Measurements from ENCODE around the gene PLXNB1. TPM values are rescaled to one million over a fixed set of nuclear protein-coding genes. Genes with fewer than 3 reads are reported as not detected.

Gene PLXNB1
- total RNA-seq, 4 donors from 2014 or later: 129 to 530 (median 245) TPM

DNA sequence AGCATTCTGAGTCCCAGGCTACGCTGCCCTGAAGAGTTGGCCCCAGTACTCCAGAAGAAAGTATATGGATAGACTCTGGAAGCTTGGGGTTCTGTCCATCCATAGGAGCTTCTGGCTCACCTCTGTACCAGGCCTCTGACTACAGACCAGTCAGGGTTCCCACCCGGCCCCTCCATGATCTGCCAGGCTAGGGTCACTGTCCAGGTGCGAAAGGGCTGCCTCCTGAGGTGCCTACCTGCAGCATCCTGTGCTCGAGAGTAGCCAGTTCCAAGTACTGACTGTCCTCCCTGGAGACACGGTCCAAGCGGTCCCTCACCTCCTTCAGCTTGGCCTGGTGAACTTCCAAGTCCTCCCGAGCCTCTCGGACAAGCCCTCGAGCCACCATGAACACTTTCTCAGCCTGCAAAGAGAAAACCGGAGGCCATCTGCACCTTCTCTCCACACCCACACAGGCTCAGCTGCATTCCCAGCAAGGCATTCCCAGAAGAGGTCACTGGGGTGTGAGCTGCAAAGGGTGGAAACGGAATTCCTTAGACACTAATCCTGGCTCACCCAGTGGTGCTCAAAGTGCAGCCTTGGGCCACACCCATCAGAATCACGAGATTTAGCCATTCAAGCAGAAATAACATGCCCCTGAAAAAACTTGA lies 3.7 kb upstream of the PLXNB1 start:
- TF ChIP-seq POLR2AphosphoS5 (IDR thresholded peaks at IDR 0.05) (peak in 2 of 3 donors; percentile 72 to 84), POLR2A (IDR thresholded peaks at IDR 0.05) (peak; percentile 50), EP300 (IDR thresholded peaks at IDR 0.05; ENCODE audit: low read depth) (no peak)
- peak overlapping the region in 1 of 4 donors; percentile 26 for H3K4me3 ChIP-seq
- in situ Hi-C loops (cut with MboI; ENCODE audit: low pct_ligation_motif_present in 1 of 4, low pct_unique_long_range_greater_than_20kb in 1 of 4, low sequenced_read_pairs in 3 of 4) (loop anchor here in 1 of 4 donors (10.0 kb wide), 1 partner anchor 159 kb away; no protein-coding TSS in a partner anchor), intact Hi-C loops (cut with DNase I; ENCODE audit: low total_unique reads) (loop anchor here (10.0 kb wide), 1 partner anchor 159 kb away; no protein-coding TSS in a partner anchor)
- H3K4me1 ChIP-seq: peaks cover 12 to 44% (median 32%) of the 10 kb centered on the region in 4 donors
- H3K36me3 ChIP-seq: no peaks in the 10 kb centered on the region
- H3K27me3 ChIP-seq: no peaks in the 10 kb centered on the region
- peak overlapping the region; percentile 75 to 86 (median 80) for H3K27ac ChIP-seq
- no peaks in the 10 kb centered on the region for H3K9me3 ChIP-seq
- DNase-seq: peak; percentile 84
- WGBS, 2 donors (ENCODE audit: low coverage in 1 of 2): 30 to 63% methylated on average over 2 to 12 of the region's 12 CpGs

DNA sequence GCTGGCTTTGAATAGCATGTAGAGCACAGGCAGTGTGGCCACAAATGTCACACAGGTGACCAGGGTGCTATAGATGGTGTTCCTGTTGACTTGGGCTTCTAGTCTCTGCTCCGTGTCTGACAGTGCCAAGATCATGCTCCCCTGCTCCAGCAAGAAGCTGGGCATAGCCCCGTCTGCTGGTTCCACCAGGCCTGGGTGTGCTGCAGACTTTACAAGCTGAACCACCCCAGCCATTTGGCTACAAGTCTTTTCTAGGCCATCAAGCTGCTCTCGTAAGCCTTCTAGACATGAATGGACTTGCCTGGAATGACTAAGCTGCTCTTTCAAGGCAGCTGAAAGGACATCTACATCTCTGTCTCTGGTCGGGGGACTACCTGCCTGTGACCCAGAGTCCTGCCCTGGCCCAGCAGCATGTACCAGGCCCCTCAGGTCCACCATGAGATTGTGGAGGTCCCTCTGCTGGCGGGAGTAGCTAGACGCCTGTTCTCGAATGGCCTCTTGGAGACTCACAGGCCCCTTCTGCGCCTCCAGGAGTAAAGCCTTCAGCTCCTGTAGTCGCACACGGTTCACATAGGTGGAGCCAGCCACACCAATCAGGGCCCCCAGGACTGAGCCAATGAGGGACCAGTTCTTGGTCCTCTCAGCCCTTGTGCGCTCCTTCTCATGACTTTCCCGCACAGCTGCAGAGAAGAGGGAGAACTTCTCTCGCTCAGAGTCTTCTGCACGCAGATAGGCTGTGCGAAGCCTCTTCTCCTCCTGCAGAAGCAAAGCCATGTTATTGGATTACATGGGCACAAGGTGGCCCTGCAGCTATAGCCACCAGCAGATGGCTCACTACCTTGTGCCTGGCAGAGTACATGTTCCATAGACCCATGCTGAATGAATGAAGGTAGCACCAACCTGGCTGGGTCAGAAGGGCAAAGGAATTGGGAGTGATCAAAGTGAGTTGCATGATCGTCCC lies 2.8 kb upstream of the PLXNB1 start:
- Histone ChIP-seq H3K36me3 (no peaks in the 10 kb centered on the region), H3K27me3 (no peaks in the 10 kb centered on the region), H3K4me3 (no peak overlapping the region), H3K27ac (peak overlapping the region; percentile 75 to 86 (median 80)), H3K9me3 (no peaks in the 10 kb centered on the region), H3K4me1 (peaks cover 17 to 51% (median 40%) of the 10 kb centered on the region in 4 donors)
- intact Hi-C loops (cut with DNase I; ENCODE audit: low total_unique reads): loop anchor here (10.0 kb wide), 1 partner anchor 158 kb away; no protein-coding TSS in a partner anchor
- DNase-seq: peak; percentile 25
- WGBS, 2 donors (ENCODE audit: low coverage in 1 of 2): 85% methylated on average over 16 of the region's 16 CpGs; no CpG with 5 or more reads in 1 of the 2 donors
- in situ Hi-C loops (cut with MboI; ENCODE audit: low pct_ligation_motif_present in 1 of 4, low pct_unique_long_range_greater_than_20kb in 1 of 4, low sequenced_read_pairs in 3 of 4): loop anchor here in 1 of 4 donors (10.0 kb wide), 1 partner anchor 158 kb away; no protein-coding TSS in a partner anchor
- TF ChIP-seq, protein P1, sequence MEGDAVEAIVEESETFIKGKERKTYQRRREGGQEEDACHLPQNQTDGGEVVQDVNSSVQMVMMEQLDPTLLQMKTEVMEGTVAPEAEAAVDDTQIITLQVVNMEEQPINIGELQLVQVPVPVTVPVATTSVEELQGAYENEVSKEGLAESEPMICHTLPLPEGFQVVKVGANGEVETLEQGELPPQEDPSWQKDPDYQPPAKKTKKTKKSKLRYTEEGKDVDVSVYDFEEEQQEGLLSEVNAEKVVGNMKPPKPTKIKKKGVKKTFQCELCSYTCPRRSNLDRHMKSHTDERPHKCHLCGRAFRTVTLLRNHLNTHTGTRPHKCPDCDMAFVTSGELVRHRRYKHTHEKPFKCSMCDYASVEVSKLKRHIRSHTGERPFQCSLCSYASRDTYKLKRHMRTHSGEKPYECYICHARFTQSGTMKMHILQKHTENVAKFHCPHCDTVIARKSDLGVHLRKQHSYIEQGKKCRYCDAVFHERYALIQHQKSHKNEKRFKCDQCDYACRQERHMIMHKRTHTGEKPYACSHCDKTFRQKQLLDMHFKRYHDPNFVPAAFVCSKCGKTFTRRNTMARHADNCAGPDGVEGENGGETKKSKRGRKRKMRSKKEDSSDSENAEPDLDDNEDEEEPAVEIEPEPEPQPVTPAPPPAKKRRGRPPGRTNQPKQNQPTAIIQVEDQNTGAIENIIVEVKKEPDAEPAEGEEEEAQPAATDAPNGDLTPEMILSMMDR (IDR thresholded peaks at IDR 0.05): peak in 4 of 5 experiments; percentile 6 to 25 (median 20)
- no peak for TF ChIP-seq POLR2AphosphoS5 (IDR thresholded peaks at IDR 0.05)

DNA sequence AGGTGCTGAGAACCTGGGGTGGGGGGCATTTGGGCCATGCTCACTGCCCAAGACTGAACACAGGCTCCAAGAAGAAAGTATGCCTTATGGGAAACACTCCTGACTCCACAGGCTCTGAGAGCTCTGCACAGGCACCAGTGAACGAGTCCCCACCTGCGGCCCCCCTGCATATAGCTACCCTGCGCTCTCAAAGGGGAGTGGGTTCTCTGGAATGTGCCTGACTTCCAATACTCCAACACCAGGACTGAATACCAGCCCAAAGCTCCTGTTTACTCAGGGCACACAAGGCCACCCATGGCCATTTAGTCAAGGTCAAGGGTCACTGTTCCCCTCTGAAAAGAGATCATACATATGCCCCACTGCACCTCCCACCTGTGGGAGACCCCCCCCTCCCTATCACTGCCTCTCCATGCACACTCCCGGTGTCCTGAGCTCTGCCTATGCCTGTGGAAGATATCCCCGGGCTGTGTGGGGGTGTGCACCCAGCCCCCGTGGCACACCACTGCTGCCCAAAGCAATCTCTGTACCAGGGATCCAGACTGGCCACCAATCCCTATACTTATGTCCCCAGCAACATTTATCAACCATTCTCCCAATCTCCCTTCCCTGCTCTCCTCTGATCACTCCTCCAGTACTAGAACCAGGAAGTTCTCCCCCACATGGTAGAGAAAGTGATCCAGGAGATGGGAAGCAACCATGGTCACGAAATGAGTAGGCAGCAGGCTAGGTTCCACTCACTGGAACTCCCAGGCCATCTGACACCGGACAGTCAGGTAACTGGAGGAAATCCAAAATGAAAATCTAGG lies 1.5 kb upstream of the PLXNB1 start:
- no peaks in the 10 kb centered on the region for H3K9me3 ChIP-seq
- H3K27me3 ChIP-seq: no peaks in the 10 kb centered on the region
- WGBS, 2 donors (ENCODE audit: low coverage in 1 of 2): 50 to 80% methylated on average over 1 to 6 of the region's 8 CpGs
- in situ Hi-C loops (cut with MboI; ENCODE audit: low pct_ligation_motif_present in 1 of 4, low pct_unique_long_range_greater_than_20kb in 1 of 4, low sequenced_read_pairs in 3 of 4) (loop anchor here in 1 of 4 donors (10.0 kb wide), 1 partner anchor 157 kb away; no protein-coding TSS in a partner anchor), intact Hi-C loops (cut with DNase I; ENCODE audit: low total_unique reads) (loop anchor here (2.0 to 10.0 kb wide), 2 partner anchors 29 to 157 kb away; no protein-coding TSS in a partner anchor)
- H3K36me3 ChIP-seq: no peaks in the 10 kb centered on the region
- TF ChIP-seq POLR2A (IDR thresholded peaks at IDR 0.05): no peak
- TF ChIP-seq EP300 (IDR thresholded peaks at IDR 0.05; ENCODE audit: low read depth): no peak
- no peak for TF ChIP-seq POLR2AphosphoS5 (IDR thresholded peaks at IDR 0.05)
- TF ChIP-seq, protein P1 (IDR thresholded peaks at IDR 0.05): no peak
- H3K4me1 ChIP-seq: peaks cover 28 to 64% (median 53%) of the 10 kb centered on the region in 4 donors
- no peak overlapping the region for H3K4me3 ChIP-seq
- H3K27ac ChIP-seq: peak overlapping the region; percentile 90 to 97 (median 92)
- peak; percentile 6 for DNase-seq

DNA sequence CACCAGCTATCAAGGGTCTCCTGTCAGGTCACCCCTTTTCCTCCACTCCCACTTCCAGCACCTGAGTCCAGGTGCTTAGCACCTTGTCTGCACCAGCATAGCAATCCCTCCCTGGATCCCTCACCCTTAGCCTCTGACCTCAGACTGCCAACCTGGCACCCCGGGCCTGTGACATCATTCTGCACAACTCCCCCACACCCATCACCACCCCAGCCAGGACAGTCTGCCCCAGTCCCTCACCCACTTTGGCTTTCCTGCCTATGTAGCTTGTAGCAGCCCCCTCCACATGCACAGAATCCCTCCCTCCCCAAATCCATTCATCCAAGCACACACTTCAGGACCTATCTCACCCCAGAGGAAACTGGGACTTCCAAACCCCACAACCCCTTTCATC lies 819 bp upstream of the PLXNB1 start:
- in situ Hi-C loops (cut with MboI; ENCODE audit: low pct_ligation_motif_present in 1 of 4, low pct_unique_long_range_greater_than_20kb in 1 of 4, low sequenced_read_pairs in 3 of 4) (loop anchor here in 1 of 4 donors (10.0 kb wide), 1 partner anchor 156 kb away; no protein-coding TSS in a partner anchor), intact Hi-C loops (cut with DNase I; ENCODE audit: low total_unique reads) (loop anchor here (2.0 to 10.0 kb wide), 2 partner anchors 28 to 156 kb away; no protein-coding TSS in a partner anchor)
- DNase-seq: no peak
- H3K9me3 ChIP-seq: no peaks in the 10 kb centered on the region
- H3K27me3 ChIP-seq: no peaks in the 10 kb centered on the region
- H3K27ac ChIP-seq: peak overlapping the region; percentile 90 to 97 (median 92)
- TF ChIP-seq POLR2A (IDR thresholded peaks at IDR 0.05): no peak
- TF ChIP-seq, protein P1 (IDR thresholded peaks at IDR 0.05): no peak
- TF ChIP-seq EP300 (IDR thresholded peaks at IDR 0.05; ENCODE audit: low read depth): no peak
- TF ChIP-seq POLR2AphosphoS5 (IDR thresholded peaks at IDR 0.05): no peak
- peaks cover 34 to 70% (median 59%) of the 10 kb centered on the region in 4 donors for H3K4me1 ChIP-seq
- H3K36me3 ChIP-seq: no peaks in the 10 kb centered on the region
- no peak overlapping the region for H3K4me3 ChIP-seq
- 73 to 83% methylated on average over 1 of the region's 1 CpG for WGBS, 2 donors (ENCODE audit: low coverage in 1 of 2)
